Measurements from ENCODE around the gene AARS2.

AARS2 gene

GRCh38 chr6:44342489-44342888 is 29.3 kb upstream of the AARS2 start, which contains the start of gene SPATS1:
Gene SPATS1, plus strand, starts transcription at chr6:44342650. Its CDS starts 446 bp downstream, at chr6:44343096.
- Histone ChIP-seq H3K27me3 (peaks cover 27 to 45% (median 42%) of the 10 kb centered on the region in 11 experiments), H3K36me3 (no peaks in the 10 kb centered on the region), H3K27ac (peak within 1 kb of the TSS in 4 of 11 experiments; percentile 18 to 65 (median 51); a peak in 7 of 22 replicates), H3K9ac (peak within 1 kb of the TSS in 5 of 11 experiments; percentile 7 to 57 (median 40); a peak in 8 of 22 replicates), H3K9me3 (replicated peaks in 1 of 11) (no peaks in the 10 kb centered on the region), H4K20me1 (no peaks in the 10 kb centered on the region; a peak in 2 of 22 replicates), H3K4me3 (peak within 1 kb of the TSS in 6 of 10 experiments; percentile 14 to 39 (median 25); a peak in 9 of 20 replicates), H3K4me1 (peaks cover 6 to 36% (median 21%) of the 10 kb centered on the region in 10 experiments; a peak in 18 of 20 replicates), H3K4me2 (peak within 1 kb of the TSS; percentile 18 to 95 (median 78); a peak in 21 of 22 replicates)
- TF ChIP-seq Cebpa-rat (IDR thresholded peaks at IDR 0.05), result no peak

- peak in 4 of 11 experiments; percentile 35 to 75 (median 59); a peak in 6 of 22 replicates for TF ChIP-seq Cebpa-rat (IDR thresholded peaks at IDR 0.05)
- H3K9me3 ChIP-seq (replicated peaks in 1 of 11), result no peaks in the 10 kb centered on the region
- H3K4me1 ChIP-seq, result peaks cover 6 to 36% (median 21%) of the 10 kb centered on the region in 10 experiments; a peak in 18 of 20 replicates
- H3K36me3 ChIP-seq, result no peaks in the 10 kb centered on the region
- H3K4me3 ChIP-seq, result peak overlapping the region in 6 of 10 experiments; percentile 14 to 39 (median 25); a peak in 8 of 20 replicates
- H3K27ac ChIP-seq, result peak overlapping the region in 4 of 11 experiments; percentile 18 to 65 (median 51); a peak in 7 of 22 replicates
- peak overlapping the region in 4 of 11 experiments; percentile 7 to 57 (median 41); a peak in 6 of 22 replicates for H3K9ac ChIP-seq
- peaks cover 27 to 45% (median 42%) of the 10 kb centered on the region in 11 experiments for H3K27me3 ChIP-seq
- H4K20me1 ChIP-seq, result no peaks in the 10 kb centered on the region; a peak in 2 of 22 replicates
- peak overlapping the region; percentile 14 to 95 (median 78); a peak in 20 of 22 replicates for H3K4me2 ChIP-seq
Measured at GRCh38 chr6:44342052-44342451, 28.9 kb upstream of the AARS2 start.

- peak overlapping the region in 9 of 11 experiments; percentile 18 to 95 (median 83); a peak in 14 of 22 replicates for H3K4me2 ChIP-seq
- H3K4me3 ChIP-seq, result no peak overlapping the region
- peaks cover 27 to 45% (median 42%) of the 10 kb centered on the region in 11 experiments for H3K27me3 ChIP-seq
- no peak for TF ChIP-seq Cebpa-rat (IDR thresholded peaks at IDR 0.05)
- H3K27ac ChIP-seq, result peak overlapping the region in 3 of 11 experiments; percentile 8 to 48 (median 13); a peak in 3 of 22 replicates
- H3K4me1 ChIP-seq, result peaks cover 6 to 36% (median 21%) of the 10 kb centered on the region in 10 experiments; a peak in 18 of 20 replicates
- H4K20me1 ChIP-seq, result no peaks in the 10 kb centered on the region; a peak in 2 of 22 replicates
- no peaks in the 10 kb centered on the region for H3K9me3 ChIP-seq (replicated peaks in 1 of 11)
- no peaks in the 10 kb centered on the region for H3K36me3 ChIP-seq
- H3K9ac ChIP-seq, result no peak overlapping the region
Measured at GRCh38 chr6:44341095-44341890, 28.1 kb upstream of the AARS2 start.

- Histone ChIP-seq H4K20me1 (no peaks in the 10 kb centered on the region; a peak in 2 of 22 replicates), H3K4me3 (no peak overlapping the region), H3K27ac (no peak overlapping the region), H3K4me2 (peak overlapping the region in 6 of 11 experiments; percentile 13 to 42 (median 26); a peak in 6 of 22 replicates), H3K9me3 (replicated peaks in 1 of 11) (no peaks in the 10 kb centered on the region), H3K27me3 (peaks cover 27 to 43% (median 39%) of the 10 kb centered on the region in 11 experiments), H3K9ac (no peak overlapping the region), H3K36me3 (no peaks in the 10 kb centered on the region), H3K4me1 (peaks cover 6 to 36% (median 21%) of the 10 kb centered on the region in 10 experiments; a peak in 18 of 20 replicates)
- no peak for TF ChIP-seq Cebpa-rat (IDR thresholded peaks at IDR 0.05)
Measured at GRCh38 chr6:44339763-44340625, 26.8 kb upstream of the AARS2 start.

GRCh38 chr6:44339301-44339700 is 26.2 kb upstream of the AARS2 start:
- H3K36me3 ChIP-seq, result no peaks in the 10 kb centered on the region
- peaks cover 20 to 40% (median 35%) of the 10 kb centered on the region in 11 experiments for H3K27me3 ChIP-seq
- no peak overlapping the region for H3K9ac ChIP-seq
- no peak overlapping the region for H3K4me3 ChIP-seq
- no peaks in the 10 kb centered on the region; a peak in 2 of 22 replicates for H4K20me1 ChIP-seq
- no peaks in the 10 kb centered on the region for H3K9me3 ChIP-seq (replicated peaks in 1 of 11)
- TF ChIP-seq Cebpa-rat (IDR thresholded peaks at IDR 0.05), result no peak
- H3K4me2 ChIP-seq, result no peak overlapping the region
- H3K4me1 ChIP-seq, result peaks cover 6 to 36% (median 21%) of the 10 kb centered on the region in 10 experiments; a peak in 18 of 20 replicates
- H3K27ac ChIP-seq, result peak overlapping the region in 1 of 11 experiments; percentile 19; a peak in 2 of 22 replicates

- Histone ChIP-seq H3K4me2 (no peak overlapping the region), H3K27me3 (peaks cover 12 to 32% (median 27%) of the 10 kb centered on the region in 11 experiments), H3K27ac (peak overlapping the region in 1 of 11 experiments; percentile 19; a peak in 2 of 22 replicates), H3K4me1 (peaks cover 6 to 39% (median 26%) of the 10 kb centered on the region in 10 experiments; a peak in 19 of 20 replicates), H4K20me1 (no peaks in the 10 kb centered on the region; a peak in 2 of 22 replicates), H3K9me3 (replicated peaks in 1 of 11) (no peaks in the 10 kb centered on the region), H3K9ac (no peak overlapping the region), H3K36me3 (no peaks in the 10 kb centered on the region), H3K4me3 (no peak overlapping the region)
- TF ChIP-seq Cebpa-rat (IDR thresholded peaks at IDR 0.05), result no peak
Measured at GRCh38 chr6:44338228-44339122, 25.3 kb upstream of the AARS2 start.

GRCh38 chr6:44335631-44336030 is 22.5 kb upstream of the AARS2 start:
- peaks cover 0 to 22% (median 12%) of the 10 kb centered on the region in 10 experiments; a peak in 13 of 20 replicates for H3K4me1 ChIP-seq
- no peak for TF ChIP-seq Cebpa-rat (IDR thresholded peaks at IDR 0.05)
- H3K27me3 ChIP-seq, result peaks cover 0 to 4% (median 0%) of the 10 kb centered on the region in 11 experiments; a peak in 2 of 22 replicates
- H3K4me2 ChIP-seq, result no peak overlapping the region
- H3K36me3 ChIP-seq, result no peaks in the 10 kb centered on the region
- H4K20me1 ChIP-seq, result no peaks in the 10 kb centered on the region
- no peak overlapping the region for H3K27ac ChIP-seq
- no peak overlapping the region for H3K9ac ChIP-seq
- no peaks in the 10 kb centered on the region for H3K9me3 ChIP-seq (replicated peaks in 1 of 11)
- no peak overlapping the region for H3K4me3 ChIP-seq
